GM18526 (cell line): ENCODE measurements around the gene PPP1R16B.
A peak's percentile ranks its signal among the peaks of the same experiment; 100 is the strongest.

ENCODE experiments used
- POLR2A ChIP-seq: IDR thresholded peaks from 3 replicates; pipeline ENCODE4 v1.6.1; 2011; ENCODE audit not compliant: insufficient read length; ENCODE audit errors: extremely low read depth

Gene PPP1R16B

DNA sequence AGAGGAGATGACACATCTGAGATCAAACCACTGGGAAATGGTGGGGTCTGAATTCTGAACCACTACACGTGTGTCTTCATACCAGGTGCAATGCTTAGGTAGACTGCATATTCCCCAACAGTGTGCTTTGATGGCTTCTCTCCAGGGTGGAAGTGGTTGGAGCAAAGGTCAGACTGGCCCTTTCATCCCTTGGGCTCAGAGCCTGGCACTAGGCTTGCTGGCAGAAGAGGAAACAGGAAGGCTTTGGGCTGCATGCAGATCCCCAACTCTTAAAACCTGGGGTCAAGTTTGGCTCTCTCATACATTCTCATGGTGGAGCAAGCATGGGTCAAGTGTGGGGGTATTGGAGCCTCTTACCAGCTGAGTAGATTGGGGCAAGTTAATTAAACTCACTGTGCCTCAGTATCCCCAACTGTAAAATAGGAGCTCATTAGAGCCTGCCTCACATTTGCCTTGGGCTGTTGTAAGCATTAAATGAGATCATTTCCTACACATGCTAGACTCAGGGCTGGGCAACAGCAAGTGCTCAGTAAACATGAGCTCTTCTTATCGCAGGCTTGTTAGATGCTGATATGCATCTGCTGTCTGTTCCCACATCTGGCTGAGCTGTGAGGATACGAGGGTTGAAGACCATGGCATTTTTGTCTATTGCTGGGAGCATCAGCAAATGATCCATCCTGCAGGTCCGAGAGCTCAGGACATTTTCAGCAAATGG lies 69.1 kb downstream of the PPP1R16B start:
- no peak for TF ChIP-seq POLR2A

DNA sequence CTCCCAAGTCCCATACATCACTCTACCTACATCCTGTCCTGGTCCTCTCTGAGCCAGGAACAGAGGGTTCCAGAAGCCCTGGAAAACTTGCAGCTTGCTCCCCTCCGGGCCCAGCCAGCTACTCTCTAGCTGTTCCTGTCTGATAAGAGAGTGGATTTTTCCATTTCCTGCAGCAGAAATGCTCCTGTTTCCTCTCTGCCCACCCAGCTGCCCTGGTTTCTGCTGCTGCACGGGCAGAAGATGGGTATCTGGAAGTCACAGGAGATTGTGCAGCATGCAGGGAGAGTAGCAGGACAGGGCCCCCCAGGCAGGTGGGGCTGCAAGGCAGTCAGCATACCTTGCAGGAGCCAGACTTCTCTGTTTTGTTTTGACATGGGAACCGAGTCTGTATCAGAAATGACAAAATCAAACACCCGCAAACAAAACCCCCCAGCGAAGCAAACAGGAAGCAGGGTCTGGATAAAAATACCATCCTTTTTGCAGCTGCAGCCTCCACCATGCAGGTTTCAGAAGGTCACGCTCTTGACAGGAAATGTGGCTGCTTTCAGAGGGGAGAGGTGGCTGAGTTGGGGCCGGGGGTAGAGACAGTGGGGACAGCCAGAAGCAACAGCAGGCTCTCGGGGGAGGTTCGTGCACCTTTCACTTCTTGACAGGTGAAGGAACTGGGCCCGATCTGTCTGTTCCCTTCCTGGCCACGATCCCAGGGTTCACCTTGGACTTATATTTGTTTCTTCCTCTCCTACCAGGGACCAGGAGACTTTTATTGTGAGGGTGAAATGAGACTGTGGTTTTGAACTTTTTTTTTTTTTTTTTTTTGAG lies 69.9 kb downstream of the PPP1R16B start:
- peak; percentile 25 for TF ChIP-seq POLR2A

DNA sequence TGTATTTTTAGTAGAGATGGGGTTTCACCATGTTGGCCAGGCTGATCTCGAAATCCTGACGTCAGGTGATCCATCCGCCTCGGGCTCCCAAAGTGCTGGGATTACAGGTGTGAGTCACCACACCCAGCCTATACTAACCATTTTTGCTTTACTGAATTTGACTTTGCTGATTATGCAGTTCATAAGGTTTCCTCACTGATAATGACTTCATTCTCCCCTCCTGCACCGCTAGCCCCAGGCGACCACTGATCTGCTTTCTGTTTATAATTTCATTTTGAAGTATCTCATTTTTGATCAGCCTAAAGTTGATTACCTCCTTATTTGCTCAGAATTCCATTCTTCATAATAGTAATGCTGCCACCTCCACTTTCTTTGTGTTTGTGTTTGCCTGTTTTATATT lies 72.0 kb downstream of the PPP1R16B start:
- TF ChIP-seq POLR2A, result no peak

DNA sequence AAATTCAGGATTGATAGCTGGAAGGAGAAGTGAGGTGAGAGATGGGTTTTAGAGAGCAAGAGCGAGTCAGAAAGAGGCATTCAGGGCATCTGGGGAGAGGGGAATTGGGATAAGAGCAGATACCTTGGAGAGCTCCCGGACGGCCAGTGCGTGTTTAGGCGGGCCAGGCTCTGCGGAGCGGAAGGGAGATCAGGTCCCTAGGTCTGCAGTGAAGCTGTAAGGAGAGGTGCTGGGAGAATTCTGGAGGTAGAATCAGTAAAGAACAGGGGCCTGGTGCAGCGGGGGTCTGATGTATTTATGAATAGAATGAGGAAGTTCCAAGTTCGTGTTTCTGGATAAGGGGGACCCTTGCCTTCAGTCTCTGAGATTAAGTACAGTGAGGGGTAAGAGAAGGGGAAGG lies 73.4 kb downstream of the PPP1R16B start:
- no peak for TF ChIP-seq POLR2A

DNA sequence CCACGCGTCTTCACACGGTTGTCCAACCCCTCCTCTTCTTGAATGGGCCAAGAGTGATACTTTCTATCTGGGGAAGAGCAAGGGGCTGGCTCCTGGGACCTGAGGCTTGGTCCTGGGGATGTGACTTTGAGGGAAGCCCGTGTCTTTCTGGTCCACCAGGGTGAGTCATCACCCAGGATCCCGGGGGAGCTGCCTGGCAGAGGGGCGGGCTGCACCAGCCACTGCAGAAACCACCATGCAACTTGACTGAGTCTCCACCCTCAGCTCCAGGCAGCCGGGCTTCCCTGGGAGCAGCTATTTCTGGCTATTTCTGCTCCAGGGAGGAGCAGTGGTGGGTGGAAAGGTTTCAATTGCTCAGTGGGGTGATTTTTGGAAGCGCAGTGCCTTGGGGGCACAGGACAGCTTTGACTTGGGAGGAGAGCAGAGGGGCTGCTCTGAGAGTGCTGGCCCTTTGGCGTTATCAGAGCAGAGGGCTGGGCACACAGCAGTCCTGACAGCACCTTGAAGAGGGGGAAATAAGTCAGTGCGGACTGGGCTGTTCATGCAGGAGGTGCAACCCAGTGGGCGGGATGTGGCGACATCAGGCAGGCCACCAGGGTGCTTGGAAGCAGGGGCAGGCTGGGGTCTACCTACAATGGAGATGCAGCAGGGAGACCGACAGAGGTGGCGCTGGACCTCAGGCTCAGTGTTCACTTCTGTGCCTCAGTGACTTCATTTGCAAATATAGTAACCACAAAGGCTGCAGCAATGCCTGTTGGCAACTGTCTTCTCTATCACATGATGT lies 75.6 kb downstream of the PPP1R16B start:
- TF ChIP-seq POLR2A, result no peak

DNA sequence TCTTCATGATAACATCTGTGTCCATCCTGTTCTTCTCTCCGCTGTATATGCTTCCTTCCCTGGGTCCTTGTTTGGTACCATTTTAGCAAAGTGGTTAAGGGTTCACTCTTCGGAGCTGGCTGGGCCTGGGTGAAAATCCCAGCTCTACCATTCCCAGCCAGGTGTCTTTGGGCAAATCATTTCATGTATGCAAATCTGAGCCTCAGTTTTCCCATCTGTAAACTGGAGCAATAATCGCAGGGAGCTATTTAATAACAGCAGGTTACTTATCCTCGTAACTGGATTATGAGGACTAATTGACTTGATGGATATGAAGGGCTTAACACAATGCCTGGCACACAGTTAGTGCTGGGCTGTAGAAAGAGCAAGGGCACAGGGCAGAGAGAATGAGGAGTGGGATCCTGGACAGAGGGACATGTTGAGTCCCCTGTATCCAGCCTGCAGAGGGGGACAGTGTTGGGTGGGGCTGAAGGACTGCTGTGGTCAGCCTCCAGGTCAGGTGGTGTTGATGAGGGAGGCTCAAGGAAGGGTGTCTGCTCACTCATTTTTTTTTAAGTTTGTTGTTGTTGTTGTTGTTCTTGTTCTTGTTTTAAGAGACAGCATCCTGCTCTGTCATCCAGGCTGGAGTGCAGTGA lies 76.4 kb downstream of the PPP1R16B start:
- no peak for TF ChIP-seq POLR2A

DNA sequence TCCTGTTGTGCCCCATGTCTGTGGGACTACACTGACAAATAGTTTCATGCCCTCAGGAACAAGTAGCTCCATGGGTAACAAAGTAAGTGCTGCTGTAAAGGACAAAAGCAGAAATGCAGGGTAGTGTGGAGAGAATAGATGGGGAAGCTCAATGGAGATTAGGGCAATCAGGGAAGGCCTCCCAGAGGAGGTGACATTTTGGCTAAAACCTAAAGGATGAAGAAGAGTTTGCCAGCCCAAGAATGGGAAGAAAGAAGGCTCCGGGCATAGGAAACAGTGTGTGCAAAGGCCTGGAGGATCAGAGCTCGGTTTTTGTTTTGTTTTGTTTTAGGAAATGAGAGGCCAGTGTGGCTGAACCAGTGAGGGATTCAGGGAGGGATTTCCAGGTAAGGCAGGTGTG lies 77.1 kb downstream of the PPP1R16B start:
- TF ChIP-seq POLR2A, result no peak

DNA sequence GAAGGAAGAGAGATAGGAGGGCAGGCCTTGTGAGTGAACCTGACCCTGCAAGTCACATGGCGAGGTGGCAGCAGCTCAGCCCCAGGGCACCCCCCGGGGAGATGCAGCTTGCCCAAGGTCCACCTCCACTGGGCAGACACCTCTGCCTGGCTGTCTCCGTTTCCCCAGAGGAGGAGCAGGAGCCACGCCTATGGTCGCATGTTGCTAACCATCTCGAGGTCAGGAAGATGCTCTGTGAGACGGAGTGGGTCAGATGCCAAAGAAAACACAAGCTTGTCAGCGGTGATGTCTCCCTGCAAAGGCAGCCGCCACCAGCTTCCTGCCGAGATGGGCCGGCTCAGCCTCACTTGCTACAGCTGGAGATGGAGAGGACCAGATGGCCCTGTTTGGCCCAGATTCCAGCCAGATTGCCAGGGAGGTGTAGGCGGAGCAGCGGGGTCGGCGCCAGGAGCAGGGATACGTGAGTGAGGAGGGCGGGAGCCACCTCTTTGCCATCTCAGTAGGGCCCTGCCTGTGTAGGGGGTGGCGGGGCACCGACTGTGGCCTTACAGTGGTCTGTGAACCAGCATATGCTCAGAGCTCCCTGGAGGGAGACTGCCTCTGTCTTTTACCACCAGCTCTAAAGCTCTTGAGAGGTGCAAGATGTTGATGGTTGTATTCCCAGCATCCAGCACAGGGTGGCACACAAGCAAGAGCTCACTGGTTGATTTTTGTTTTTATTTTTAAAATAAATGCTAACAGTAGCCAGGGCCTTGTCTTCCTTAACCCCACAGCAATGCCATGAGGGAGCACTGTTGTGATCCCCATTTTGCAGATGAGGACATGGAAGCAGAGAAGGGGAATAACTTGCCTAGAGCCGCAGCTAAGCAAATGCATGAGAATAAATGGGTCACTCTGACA lies 77.8 kb downstream of the PPP1R16B start:
- TF ChIP-seq POLR2A, result no peak

DNA sequence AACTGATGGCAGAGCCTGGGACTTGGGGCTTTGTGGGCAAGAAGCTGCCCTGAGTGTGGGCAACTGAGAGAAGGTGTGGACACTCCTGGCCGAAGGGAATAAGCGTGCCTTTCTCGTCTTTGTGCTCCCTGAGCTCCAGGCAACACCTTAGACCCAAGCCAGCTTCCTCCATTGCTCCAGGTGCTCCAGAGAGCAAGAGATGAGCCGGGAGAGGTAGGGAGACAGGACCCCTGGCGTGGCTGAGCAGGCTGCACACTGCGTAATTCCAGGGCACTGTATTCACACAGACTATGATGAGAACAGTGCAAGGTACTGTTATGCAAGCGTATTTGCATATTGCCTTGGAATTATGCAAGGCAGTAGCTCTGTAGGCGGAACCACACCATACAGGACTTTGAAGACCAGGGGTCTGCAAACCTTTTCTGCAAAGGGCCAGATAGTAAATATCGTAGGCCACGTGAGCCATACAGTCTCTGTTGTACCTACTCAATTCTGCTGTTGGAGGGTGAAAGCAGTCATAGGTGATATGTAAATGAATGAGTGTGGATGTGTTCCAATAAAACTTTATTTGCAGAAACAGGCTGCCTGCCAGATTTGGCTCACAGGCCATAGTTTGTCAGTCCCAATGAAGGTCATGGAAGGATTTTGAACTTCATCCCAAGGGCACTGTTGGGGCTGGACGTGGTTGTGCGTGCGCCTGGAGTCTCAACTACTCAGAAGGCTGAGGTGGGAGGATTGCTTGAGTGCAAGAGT lies 78.7 kb downstream of the PPP1R16B start:
- no peak for TF ChIP-seq POLR2A

DNA sequence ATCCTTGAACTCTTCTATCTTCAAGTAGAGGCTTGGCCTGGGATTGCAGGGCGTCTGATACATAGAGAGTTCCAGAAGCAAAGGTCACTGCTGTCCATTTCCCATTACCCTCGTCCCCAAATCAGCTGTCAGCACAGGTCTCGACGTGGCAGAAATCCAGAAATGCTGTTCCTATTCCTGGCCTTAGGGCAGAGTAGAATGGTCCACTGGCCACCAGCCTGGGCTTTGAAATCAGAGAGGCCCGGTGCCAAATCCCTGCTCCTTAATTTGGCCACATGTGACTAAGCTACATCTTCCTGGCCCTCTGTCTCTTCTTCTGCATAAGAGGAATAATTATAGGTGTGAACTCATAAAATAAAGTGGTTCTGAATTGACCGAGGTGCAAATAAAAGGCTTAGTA lies 79.9 kb downstream of the PPP1R16B start:
- no peak for TF ChIP-seq POLR2A

DNA sequence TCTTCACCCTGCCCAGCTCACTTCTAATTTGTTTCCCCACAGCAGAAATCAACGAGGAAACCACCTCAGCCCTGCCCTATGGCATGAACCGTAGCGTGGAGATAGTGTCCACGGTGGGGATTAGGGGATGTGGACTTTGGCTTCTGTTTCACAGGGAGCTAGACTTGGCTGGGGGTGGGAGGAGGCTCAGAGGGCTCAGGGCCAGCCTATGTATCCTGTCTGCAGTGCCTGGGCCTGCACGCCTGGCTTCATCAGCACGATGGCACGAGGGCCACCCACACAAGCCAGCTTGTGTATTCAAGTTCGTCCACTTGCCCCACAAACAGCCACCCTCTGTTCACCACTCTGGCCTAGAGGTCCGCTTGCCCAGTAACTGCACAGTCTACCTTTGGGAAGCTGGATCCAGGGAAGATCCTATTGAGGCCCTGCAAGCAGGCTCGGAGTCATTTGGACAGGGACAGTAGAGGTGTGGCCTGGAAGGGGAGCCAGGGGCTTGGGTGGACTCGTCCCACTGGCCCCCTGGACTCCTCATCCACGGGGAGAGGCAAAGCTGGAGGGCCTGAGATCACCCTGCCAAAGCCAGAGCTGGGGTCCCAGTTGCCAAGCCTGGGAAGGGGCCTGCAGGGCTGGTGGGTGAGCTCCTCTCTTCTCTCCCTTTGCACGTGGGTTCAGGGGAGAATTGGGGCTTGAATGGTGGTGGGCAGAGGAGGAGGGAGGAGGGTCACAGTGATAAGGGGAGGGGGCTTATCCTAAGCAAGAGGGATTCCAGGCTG lies 82.7 kb downstream of the PPP1R16B start:
- no peak for TF ChIP-seq POLR2A

DNA sequence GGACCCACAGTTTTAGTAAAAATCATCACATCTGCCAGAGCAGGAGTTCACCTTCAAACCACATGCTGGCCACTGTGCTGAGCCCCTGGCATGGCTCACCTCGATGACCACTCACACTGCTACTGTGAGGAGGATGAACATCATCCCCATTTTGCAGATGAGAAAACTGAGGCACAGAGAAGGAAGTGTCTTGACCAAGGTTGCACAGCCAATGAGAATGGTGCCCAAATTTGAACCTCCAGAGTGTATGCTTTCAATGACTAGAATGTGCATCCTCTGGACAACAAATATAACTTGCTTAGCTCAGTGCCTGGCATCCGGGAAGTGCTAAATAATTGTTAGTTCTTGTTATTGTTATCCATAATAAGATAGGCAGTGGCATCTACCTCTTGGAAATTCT lies 83.6 kb downstream of the PPP1R16B start:
- TF ChIP-seq POLR2A, result no peak
